ENCODE measurements around the gene C12orf42.

- TF ChIP-seq POLR2A (IDR thresholded peaks at IDR 0.05; ENCODE audit: low read depth, low read length) (no peak), POLR2AphosphoS5 (IDR thresholded peaks at IDR 0.05; ENCODE audit: low read depth, low read length) (no peak), TAF1 (IDR thresholded peaks at IDR 0.05; ENCODE audit: borderline replicate concordance, low read depth, low read length) (no peak)
These were observed 185.1 kb downstream of the C12orf42 start for GRCh38 chr12:103310546-103311270.
